ENCODE data around the gene C2CD4A.
"Not testable (repeated sequence)": the region's sequence is repeated elsewhere in the genome, so short reads cannot be mapped to it uniquely, and the experiment has no call there.

The C2CD4A gene

DNA sequence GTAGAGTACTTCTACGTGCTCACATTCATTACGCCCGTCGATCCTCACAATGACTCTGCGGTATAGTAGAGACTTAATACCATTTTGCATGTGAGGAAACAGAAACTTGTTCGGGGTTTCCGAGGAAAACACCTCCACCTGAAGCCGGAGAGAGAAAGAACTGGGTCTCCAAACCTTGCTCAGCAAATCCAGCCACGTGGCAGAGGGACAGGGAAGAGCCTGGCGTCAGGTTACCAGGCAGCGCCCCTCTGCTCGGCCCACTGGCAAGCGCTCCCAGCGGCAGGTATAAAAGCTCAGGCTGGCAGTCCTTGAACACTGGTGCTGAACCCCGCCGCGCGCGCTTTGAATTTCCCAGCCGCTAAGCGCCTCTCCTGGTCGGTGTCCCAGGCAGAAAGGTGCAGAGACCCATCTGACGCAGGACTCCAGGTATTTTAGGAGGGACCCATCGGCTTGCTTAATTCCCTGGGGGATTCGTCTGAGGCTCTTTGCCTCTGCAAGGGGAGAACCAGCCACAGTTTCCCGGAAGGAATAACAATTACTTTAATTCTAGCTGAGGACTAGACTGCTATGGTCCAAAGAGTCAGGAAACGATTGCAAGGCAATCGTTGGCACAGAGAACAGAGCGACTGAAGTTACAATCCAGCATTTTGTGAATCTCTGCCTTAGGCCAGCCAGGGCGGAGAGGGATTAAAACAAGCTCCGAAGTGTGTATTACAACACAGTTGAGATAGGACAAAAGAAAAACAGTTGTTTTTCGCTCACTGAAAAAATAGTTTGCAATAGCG is at the start of gene C2CD4A:
Gene C2CD4A (plus strand): TSS at position 315 of the 785 bp plus-strand sequence. CDS start 637 bp downstream, outside the sequence.
- FAIRE-seq = no peak

- no peak for FAIRE-seq
These were observed 46.1 kb upstream of the C2CD4A start for GRCh38 chr15:62020576-62021160.

DNA sequence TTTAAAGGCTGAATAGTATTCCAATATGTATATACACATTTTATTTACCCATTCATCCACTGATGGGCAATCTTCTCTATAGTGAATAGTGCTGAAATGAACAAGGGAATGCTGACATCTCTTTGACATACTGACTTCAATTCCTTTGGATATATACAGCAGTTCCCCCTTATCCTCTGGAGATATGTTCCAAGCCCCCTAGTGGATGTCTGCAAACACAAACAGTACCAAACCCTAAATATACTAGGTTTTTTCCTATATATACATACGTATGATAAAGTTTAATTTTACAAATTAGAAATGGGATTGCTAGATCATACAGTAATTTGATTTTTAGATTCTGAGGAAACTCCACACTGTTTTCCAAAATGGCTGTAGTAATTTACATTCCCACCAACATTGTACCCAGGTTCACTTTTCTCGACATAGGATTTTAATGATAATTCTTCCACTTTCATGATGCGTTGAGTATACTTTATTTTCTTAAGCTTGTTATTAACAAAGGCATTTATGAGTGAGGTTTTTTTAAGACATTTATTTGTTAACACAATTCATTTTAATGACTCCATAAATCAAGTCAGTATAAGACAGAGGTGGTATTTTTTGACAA is 44.7 kb upstream of the C2CD4A start:
- FAIRE-seq = no peak

DNA sequence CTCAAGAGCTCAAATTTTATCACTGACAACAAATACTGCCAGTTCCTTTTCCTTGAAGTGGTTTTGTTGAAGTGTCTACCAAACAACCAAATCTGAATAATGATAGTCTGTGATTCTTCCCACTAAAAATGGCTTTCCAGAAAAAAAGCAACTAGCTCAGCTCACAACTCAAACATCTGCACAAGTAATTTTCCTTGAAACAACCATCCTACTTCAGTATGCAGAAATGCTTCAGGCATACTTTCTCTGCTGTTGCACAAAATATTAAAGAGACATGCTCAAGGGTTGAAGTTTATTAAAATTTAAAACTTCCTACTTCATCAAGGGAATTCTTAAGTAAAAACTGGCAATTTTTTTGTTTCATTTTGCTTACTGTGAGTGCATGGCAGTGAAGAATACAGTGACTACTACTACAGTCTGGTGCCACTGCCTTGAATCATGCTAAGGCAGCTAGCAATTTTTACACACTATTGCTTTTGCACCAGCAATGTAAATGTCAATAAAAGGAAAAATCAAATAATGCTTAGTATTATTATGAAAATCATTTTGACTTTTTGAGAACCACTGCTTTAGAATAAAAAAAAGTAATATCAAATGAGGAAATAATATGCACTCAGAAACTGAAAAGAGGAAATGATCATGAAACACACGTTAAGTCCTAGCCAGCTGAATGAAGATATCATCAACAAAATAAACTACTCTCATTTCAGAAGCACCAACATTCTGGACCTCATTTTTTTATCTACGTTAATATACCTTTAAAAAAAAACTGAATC is 40.1 kb upstream of the C2CD4A start:
- no peak for FAIRE-seq

GRCh38 chr15:62027263-62027565 is 39.6 kb upstream of the C2CD4A start:
- FAIRE-seq = no peak

DNA sequence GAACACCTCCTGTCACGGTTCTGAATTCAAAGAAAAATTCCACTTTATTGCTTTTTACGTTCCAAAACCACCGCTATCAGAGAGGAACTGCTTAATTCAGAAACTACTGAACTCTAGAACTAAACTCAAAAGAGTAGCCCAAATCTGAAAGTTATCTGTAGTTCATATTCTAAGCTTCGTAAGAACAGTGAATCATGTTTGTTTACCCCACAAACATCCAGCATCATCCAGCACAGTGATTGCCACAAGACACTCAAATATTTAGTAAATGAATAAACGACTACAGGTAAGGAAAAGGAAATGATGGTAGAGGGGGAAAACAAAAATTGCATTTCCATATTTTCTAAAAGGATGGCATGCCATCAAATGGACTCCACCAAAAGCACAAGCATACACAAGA is 38.9 kb upstream of the C2CD4A start:
- no peak for FAIRE-seq

DNA sequence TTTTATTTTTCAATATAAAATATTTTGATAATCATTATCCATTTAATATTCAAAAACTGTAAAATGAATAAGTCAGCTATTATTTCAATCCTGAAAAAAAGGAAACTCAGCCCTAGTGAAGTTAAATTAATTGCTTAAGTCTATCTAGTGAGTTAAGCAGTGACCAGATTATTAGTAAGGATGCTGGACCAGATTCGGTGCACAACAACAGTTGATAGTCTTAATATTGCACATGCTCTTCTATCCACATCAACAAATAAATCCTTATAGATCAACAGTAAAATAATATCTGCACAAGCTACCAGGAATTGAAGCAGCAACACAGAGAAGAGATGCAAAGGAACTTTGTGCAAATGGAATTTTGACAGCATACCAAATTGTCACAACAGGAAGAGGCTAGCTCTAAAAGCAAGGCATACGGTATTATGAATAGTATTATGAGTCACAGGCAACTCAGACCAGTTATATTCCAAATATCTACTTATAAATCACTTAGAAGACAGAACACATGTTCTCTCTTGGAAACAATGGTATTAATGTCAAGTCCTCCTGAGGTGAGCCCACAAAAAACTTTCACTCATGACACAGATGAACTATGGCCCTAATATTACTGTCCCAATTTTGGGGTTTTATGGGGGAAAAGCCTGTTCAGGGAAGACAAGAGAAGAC is 31.4 kb upstream of the C2CD4A start:
- FAIRE-seq = no peak

- FAIRE-seq = no peak
These were observed 20.6 kb upstream of the C2CD4A start for GRCh38 chr15:62046078-62046743.

GRCh38 chr15:62047282-62047827 is 19.4 kb upstream of the C2CD4A start:
- no peak for FAIRE-seq

DNA sequence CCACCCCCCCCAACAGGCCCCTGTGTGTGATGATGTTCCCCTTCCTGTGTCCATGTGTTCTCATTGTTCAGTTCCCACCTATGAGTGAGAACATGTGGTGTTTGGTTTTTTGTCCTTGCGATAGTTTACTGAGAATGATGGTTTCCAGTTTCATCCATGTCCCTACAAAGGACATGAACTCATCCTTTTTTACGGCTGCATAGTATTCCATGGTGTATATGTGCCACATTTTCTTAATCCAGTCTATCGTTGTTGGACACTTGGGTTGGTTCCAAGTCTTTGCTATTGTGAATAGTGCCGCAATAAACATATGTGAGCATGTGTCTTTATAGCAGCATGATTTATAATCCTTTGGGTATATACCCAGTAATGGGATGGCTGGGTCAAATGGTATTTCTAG is 18.5 kb upstream of the C2CD4A start:
- FAIRE-seq = not testable (repeated sequence)

DNA sequence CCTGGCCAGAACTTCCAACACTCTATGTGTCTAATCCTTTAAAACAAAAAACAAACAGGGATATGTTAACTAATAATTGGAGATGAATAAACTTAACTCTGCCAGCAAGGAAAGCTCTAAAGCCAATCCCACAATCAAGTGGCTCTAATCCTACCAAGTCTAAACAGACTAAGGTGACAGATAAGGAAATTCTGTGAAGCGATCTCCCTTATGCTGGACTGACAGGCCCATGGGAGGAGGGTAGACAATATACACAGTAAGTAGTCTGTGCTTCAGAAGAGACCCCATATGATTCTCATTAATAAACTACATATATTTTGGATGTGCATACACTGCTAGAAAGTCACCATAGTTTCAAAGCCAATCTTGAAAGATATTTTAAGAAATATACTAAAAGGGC is 16.7 kb upstream of the C2CD4A start:
- FAIRE-seq = no peak

GRCh38 chr15:62051166-62051565 is 15.6 kb upstream of the C2CD4A start:
- FAIRE-seq = no peak

GRCh38 chr15:62052713-62053112 is 14.1 kb upstream of the C2CD4A start:
- FAIRE-seq = no peak

- no peak for FAIRE-seq
These were observed 13.2 kb upstream of the C2CD4A start for GRCh38 chr15:62053439-62054085.

DNA sequence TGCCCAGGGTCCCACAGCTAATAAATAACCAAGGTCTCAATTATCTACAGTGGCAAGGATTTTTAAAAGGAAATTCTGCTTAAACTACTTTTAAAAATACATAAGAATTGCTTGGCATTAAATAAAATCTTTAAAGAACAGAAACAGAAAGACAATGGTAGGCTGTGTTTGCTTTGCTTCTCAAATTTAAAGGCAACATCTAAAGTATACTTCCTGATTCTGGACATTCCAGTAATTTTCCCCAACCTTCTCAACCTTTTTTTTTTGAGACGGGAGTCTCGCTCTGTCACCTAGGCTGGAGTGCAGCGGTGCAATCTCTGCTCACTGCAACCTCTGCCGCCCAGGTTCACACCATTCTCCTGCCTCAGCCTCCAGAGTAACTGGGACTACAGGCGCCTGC is 11.8 kb upstream of the C2CD4A start:
- no peak for FAIRE-seq

GRCh38 chr15:62057341-62057980 is 9.3 kb upstream of the C2CD4A start:
- no peak for FAIRE-seq

DNA sequence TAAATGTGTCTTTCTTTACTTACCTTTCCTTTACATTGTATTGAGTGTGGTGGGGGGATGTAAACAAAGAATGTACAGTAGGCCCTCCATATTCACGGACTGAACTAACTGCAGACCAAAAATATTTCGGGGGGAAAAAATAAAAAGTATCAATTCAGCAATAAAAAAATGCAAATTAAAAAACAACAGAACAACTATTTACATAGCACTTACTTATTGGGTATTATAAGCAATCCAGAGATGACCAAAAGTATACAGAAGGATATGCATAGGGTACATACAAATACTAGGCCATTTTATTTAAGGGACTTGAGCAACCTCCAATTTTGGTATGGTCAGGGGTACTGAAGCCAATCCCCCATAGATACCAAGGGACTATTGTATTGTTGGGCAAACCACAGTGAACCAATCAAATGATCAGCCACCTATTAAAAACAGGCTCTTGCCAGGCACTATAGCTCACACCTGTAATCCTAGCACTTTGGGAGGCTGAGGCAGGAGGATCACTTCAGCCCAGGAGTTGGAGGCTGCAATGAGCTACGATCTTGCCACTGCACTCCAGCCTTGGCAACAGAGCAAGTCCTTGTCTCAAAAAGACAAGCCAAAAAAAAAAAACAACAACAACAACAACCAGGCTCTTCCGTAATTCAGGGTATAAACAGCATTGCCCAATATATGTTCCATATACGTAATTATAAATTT is 8.3 kb upstream of the C2CD4A start:
- no peak for FAIRE-seq

- FAIRE-seq = no peak
These were observed 7.5 kb upstream of the C2CD4A start for GRCh38 chr15:62059108-62059815.

DNA sequence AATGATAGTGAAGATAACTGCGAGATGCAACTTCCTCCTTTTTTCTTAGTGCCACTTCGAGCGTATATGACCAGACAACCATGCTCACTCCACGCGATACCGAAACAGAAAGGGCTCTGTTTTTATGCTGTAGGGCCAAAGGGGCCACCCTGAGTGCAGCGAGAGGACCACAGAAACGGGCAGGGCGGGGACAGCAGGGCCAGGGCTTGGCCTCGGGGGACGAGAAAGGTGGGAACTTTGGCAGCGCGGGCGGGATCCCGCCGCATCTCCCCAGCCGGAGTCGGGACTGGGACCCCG is 7.0 kb upstream of the C2CD4A start:
- FAIRE-seq = no peak

Data from colon (tissue), 2 donors.